SK-N-SH treated with all-trans-retinoic acid at 6 μM for 48 hours (cell line): ENCODE data around the gene STAMBPL1.

ENCODE experiments used
- BACH2 ChIP-seq: fragments of 250-450 bp; sonication (Bioruptor Pico); IDR thresholded peaks from 2 replicates; pipeline ENCODE4 v1.9.0; 2021; ENCODE audit warnings: mild to moderate bottlenecking, borderline replicate concordance
- CSDC2 ChIP-seq: fragments of 250-450 bp; sonication (Bioruptor Pico); IDR thresholded peaks from 2 replicates; pipeline ENCODE4 v1.5.0; 2020; ENCODE audit warnings: mild to moderate bottlenecking, moderate library complexity
- ESRRG ChIP-seq: fragments of 250-450 bp; sonication (Bioruptor Pico); IDR thresholded peaks from 2 replicates; pipeline ENCODE4 v1.6.1; 2021; ENCODE audit warnings: mild to moderate bottlenecking
- RARB ChIP-seq: fragments of 250-450 bp; sonication (Bioruptor Pico); IDR thresholded peaks from 2 replicates; pipeline ENCODE4 v1.8.0; 2021; ENCODE audit warnings: mild to moderate bottlenecking, moderate library complexity
- TOX ChIP-seq: fragments of 250-450 bp; sonication (Bioruptor Pico); IDR thresholded peaks from 2 replicates; pipeline ENCODE4 v1.8.0; 2021; ENCODE audit warnings: mild to moderate bottlenecking, moderate library complexity, borderline replicate concordance
- ZC3H10 ChIP-seq: fragments of 250-450 bp; sonication (Bioruptor Pico); IDR thresholded peaks from 2 replicates; pipeline ENCODE4 v1.5.1; 2021; ENCODE audit warnings: mild to moderate bottlenecking, moderate library complexity
- ZFP3 ChIP-seq: fragments of 250-450 bp; sonication (Bioruptor Pico); IDR thresholded peaks from 2 replicates; pipeline ENCODE4 v1.5.0; 2020; ENCODE audit warnings: mild to moderate bottlenecking, moderate library complexity
- TF ChIP-seq, protein P1 (sequence below): fragments of 250-450 bp; sonication (Bioruptor Pico); IDR thresholded peaks from 2 replicates; pipeline ENCODE4 v1.5.1; 2020; ENCODE audit warnings: low read depth, mild to moderate bottlenecking, moderate library complexity
- TF ChIP-seq, protein P2 (sequence below): fragments of 250-450 bp; sonication (Bioruptor Pico); IDR thresholded peaks from 2 replicates; pipeline ENCODE4 v1.5.1; 2021; ENCODE audit warnings: mild to moderate bottlenecking, moderate library complexity
- TF ChIP-seq, protein P3 (sequence below): fragments of 250-450 bp; sonication (Bioruptor Pico); IDR thresholded peaks from 2 replicates; pipeline ENCODE4 v1.8.0; 2021; ENCODE audit warnings: low read depth, mild to moderate bottlenecking, moderate library complexity, borderline replicate concordance

DNA sequence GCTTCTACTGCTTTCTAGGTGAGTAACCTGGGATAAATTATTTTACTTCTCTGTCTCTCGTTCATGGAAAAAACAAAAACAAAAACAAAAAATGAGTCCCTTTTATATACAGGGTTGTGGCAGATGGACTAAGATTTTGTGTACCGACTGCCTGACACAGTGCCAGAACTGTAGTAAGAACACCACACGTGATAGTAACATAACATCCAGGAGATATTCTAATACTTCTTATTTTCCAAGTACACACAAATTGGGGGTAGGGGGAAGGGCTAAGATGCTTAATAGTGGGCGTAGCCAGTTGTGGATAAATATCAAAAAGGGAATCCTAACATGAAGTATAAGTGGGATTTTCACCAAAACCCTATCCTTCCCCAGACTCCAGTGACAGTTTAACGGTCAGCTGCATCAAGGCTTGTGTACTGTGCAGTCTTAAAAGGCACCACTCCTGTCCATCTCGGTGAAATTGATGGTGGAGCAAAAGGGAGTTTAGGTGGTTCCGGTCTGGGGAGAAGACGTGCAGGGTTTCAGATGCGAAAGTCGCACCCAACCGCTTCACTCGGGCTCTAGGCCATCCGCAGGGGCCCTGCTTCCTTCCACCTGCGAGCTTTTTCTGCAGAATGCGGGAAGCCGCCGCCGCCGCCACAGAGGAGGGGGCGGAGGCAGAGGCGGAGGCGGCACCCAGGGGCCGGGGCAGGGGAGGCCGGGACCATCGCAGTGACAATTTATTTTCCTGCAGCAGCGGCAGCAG is at the start of gene STAMBPL1:
- TF ChIP-seq RARB (CRISPR knock-in tag) = no peak
- peak; percentile 98 for TF ChIP-seq ZFP3 (CRISPR knock-in tag)
- TF ChIP-seq TOX (CRISPR knock-in tag) = no peak
- no peak for TF ChIP-seq CSDC2 (CRISPR knock-in tag)
- no peak for TF ChIP-seq ESRRG (CRISPR knock-in tag)
- TF ChIP-seq, protein P1, sequence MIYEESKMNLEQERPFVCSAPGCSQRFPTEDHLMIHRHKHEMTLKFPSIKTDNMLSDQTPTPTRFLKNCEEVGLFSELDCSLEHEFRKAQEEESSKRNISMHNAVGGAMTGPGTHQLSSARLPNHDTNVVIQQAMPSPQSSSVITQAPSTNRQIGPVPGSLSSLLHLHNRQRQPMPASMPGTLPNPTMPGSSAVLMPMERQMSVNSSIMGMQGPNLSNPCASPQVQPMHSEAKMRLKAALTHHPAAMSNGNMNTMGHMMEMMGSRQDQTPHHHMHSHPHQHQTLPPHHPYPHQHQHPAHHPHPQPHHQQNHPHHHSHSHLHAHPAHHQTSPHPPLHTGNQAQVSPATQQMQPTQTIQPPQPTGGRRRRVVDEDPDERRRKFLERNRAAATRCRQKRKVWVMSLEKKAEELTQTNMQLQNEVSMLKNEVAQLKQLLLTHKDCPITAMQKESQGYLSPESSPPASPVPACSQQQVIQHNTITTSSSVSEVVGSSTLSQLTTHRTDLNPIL = no peak
- TF ChIP-seq, protein P2, sequence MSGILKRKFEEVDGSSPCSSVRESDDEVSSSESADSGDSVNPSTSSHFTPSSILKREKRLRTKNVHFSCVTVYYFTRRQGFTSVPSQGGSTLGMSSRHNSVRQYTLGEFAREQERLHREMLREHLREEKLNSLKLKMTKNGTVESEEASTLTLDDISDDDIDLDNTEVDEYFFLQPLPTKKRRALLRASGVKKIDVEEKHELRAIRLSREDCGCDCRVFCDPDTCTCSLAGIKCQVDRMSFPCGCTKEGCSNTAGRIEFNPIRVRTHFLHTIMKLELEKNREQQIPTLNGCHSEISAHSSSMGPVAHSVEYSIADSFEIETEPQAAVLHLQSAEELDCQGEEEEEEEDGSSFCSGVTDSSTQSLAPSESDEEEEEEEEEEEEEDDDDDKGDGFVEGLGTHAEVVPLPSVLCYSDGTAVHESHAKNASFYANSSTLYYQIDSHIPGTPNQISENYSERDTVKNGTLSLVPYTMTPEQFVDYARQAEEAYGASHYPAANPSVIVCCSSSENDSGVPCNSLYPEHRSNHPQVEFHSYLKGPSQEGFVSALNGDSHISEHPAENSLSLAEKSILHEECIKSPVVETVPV (CRISPR knock-in tag) = no peak
- no peak for TF ChIP-seq ZC3H10 (CRISPR knock-in tag)
- TF ChIP-seq BACH2 (CRISPR knock-in tag) = no peak
- TF ChIP-seq, protein P3, sequence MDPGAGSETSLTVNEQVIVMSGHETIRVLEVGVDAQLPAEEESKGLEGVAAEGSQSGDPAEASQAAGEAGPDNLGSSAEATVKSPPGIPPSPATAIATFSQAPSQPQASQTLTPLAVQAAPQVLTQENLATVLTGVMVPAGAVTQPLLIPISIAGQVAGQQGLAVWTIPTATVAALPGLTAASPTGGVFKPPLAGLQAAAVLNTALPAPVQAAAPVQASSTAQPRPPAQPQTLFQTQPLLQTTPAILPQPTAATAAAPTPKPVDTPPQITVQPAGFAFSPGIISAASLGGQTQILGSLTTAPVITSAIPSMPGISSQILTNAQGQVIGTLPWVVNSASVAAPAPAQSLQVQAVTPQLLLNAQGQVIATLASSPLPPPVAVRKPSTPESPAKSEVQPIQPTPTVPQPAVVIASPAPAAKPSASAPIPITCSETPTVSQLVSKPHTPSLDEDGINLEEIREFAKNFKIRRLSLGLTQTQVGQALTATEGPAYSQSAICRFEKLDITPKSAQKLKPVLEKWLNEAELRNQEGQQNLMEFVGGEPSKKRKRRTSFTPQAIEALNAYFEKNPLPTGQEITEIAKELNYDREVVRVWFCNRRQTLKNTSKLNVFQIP = no peak
